CD4-positive, alpha-beta T cell treated with Interleukin-21 for 1 hour (primary cell): Measurements from ENCODE around the gene FAM234A.
"Not testable (repeated sequence)": the region's sequence is repeated elsewhere in the genome, so short reads cannot be mapped to it uniquely, and the experiment has no call there.

ENCODE experiments used
- DNase-seq: peaks from one replicate; pipeline ENCODE4 v3.0.0-alpha.2; 2020

Gene FAM234A

DNA sequence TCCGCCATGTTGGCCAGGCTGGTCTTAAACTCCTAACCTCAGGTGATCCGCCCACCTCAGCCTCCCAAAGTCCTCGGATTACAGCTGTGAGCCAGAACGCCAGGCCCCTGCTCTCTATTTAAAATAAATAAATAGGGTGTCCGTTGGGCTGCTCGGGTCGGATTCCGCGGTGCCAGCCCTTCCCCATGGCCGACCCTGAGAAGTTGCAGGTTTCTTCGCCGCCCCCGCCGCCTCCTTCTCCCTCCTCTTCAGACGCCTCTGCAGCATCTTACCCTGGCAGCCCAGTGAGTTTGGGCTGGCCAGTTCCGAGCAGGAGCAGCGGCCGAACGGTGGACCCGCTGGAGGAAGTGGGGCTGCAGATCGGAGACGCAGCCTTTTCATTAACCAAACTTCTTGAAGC lies 3.7 kb upstream of the FAM234A start:
- DNase-seq = no peak

GRCh38 chr16:239948-240277 lies 5.3 kb downstream of the FAM234A start:
- no peak for DNase-seq

DNA sequence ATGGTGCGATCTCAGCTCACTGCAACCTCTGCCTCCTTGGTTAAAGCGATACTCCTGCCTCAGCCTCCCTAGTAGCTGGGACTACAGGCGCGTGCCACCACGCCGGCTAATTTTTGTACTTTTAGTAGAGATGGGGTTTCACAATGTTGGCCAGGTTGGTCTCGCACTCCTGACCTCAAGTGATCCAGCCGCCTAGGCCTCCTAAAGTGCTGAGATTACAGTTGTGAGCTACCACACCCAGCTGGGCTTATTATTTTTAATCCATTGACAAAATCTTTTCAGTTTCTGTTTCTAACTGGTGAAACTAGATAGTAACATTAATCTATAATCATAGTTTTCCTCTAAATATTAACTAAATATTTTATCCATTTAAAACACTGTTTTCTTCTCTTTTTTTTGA lies 5.9 kb downstream of the FAM234A start:
- no peak for DNase-seq

DNA sequence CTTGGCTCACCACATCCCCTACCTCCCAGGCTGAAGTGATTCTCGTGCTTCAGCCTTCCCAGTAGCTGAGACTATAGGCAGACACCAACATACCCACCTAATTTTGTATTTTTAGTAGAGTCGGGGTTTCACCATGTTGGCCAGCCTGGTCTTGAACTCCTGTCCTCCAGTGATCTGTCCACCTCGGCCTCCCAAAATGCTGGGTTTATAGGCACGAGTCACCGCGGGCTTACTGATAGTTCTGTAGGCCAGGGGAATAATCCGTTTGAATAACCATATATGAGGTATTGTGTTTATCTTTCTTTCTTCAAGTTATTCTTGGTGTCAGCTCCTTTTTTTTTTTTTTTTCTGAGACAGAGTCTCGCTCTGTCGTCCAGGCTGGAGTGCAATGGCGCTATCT lies 7.7 kb downstream of the FAM234A start:
- no peak for DNase-seq

- DNase-seq = no peak
Measured at GRCh38 chr16:243348-243747, 8.7 kb downstream of the FAM234A start.

- DNase-seq = no peak
Measured at GRCh38 chr16:245105-245504, 10.5 kb downstream of the FAM234A start.

DNA sequence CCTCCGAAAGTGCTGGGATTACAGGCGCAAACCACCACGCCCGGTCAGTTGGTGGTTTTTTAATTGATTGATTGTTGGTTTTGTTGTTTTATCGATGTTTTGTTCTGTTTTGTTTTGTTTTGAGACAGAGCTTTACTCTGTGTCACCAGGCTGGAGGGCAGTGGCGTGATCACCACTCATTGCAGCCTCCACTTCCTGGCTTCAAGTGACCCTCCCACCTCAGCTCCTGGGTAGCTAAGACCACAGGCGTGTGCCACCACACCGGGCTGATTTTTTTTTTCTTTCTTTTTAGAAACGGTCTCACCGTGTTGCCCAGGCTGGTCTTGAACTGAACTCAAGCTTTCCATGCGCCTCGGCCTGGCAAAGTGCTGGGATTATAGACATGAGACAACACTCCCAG lies 12.4 kb downstream of the FAM234A start:
- DNase-seq = no peak

DNA sequence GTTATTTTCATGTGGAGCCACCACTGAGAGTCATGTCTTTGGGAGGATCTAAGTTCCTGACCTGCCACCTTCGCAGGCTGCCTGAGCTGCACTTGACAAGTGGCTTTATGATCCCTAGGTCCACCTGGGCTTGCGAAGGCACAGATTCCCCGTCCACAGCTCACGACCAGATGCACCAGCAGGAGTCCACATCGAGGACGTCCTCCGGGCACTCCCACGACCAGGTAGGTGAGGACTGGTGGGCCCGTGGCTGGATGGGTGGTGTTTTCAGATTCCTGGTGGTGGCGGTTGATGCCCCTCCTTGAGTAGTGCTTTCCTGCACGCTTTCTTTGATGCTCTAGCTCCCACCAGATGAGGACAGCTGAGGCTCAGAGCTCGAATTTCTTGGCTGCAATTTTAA lies 14.8 kb downstream of the FAM234A start:
- no peak for DNase-seq

GRCh38 chr16:252366-253337 lies 18.0 kb downstream of the FAM234A start:
- peak; percentile 38 for DNase-seq

- no peak for DNase-seq
Measured at GRCh38 chr16:253833-254232, 19.2 kb downstream of the FAM234A start.

- DNase-seq = no peak
Measured at GRCh38 chr16:254461-254860, 19.8 kb downstream of the FAM234A start.

DNA sequence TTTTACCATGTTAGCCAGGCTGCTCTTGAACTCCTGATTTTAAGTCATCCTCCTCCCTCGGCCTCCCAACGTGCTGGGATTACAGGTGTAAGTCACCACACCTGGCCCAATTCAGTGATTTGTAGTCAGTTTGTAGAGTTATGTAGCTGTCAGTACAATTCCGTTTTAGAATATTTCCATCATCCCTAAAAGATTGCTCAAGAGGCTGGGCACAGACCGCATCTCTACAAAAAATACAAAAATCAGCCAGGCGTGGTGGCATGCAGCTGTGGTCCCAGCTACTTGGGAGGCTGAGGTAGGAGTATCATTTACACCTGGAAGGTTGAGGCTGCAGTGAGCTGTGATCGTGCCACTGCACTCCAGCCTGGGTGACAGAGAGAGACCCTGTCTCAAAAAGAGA lies 20.6 kb downstream of the FAM234A start:
- no peak for DNase-seq

DNA sequence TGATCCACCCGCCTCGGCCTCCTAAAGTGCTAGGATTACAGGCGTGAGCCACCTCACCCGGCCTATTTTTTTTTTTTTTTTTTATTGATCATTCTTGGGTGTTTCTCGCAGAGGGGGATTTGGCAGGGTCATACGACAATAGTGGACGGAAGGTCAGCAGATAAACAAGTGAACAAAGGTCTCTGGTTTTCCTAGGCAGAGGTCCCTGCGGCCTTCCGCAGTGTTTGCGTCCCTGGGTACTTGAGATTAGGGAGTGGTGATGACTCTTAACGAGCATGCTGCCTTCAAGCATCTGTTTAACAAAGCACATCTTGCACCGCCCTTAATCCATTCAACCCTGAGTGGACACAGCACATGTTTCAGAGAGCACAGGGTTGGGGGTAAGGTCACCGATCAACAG lies 23.5 kb downstream of the FAM234A start:
- not testable (repeated sequence) for DNase-seq

DNA sequence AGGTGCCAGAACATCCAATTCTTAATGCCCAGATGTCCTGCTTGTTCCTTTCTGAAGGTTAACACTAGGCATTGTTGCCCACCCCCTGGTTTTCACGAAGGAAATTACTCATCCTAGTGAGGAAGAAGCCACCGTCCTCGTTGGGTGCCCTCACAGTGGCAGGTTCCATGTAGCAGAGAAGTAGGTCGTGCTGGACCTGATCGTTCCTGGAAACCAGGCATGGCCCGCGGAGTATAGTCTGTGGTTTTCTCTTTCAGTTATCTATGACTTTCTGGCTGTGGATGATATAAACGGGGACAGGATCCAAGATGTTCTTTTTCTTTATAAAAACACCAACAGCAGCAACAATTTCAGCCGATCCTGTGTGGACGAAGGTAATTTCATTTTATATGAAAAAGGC lies 24.6 kb downstream of the FAM234A start:
- no peak for DNase-seq

DNA sequence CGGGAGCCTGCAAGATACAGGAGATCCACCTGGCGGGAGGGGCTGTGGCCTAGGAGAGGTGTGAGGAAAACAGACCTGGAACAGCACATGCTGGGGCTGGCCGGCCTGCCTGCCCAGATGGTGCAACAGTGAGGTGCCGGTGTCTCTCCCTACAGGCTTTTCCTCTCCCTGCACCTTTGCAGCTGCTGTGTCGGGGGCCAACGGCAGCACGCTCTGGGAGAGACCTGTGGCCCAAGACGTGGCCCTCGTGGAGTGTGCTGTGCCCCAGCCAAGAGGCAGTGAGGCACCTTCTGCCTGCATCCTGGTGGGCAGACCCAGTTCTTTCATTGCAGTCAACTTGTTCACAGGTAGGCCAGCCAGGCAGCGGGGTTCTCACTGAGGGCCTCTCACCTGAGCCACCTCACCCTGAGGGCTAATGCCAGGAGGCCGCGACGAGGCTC lies 25.2 kb downstream of the FAM234A start:
- DNase-seq = no peak

- no peak for DNase-seq
Measured at GRCh38 chr16:260326-260725, 25.7 kb downstream of the FAM234A start.

DNA sequence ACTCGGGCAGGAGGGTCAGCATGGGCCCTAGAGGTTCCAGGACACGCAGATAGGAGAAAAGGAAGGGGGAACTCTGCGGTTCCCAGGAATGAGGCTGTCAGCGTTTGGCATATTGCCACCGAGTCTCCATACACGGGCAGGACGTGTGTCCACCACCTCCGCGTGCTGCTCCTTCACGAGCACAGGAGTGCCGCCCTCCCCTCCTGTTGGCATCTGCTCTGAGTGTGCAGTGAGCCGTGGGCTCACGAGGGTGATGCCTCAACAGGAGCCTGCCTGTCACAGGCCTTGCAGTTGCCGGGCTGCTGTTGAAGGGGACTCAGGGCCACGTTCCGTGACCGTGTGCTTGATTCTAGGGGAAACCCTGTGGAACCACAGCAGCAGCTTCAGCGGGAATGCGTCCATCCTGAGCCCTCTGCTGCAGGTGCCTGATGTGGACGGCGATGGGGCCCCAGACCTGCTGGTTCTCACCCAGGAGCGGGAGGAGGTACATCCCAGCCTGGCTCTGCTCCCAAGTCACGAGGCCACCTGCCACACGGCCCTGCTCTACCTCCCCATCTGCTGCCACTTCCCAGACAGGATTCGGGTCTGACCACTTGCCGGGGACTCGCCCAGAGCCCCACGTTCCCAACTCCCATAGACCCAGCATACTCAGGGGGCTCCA lies 26.5 kb downstream of the FAM234A start:
- DNase-seq = no peak

DNA sequence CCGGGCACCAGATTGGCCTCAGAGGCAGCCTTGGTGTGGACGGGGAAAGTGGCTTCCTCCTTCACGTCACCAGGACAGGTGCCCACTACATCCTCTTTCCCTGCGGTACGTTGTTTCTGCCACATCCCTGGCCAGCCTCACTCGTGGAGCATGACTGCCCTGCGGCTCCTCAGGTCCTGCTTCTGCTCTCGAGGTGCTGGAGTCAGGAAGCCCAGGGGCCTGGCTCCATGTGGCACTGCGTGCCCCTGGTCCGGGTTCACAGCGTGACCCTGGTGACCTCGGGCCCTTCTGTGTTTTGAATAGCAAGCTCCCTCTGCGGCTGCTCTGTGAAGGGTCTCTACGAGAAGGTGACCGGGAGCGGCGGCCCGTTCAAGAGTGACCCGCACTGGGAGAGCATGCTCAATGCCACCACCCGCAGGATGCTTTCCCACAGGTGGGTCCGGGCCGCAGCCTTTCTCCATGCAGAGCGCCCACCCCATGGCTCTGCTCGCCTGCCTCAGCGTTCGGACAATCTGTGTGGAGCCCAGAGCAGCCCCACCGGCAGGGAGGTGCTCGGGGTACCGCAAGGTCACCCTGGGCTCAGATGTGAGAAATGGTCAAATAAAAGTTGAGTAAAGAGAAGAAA lies 27.6 kb downstream of the FAM234A start:
- DNase-seq = no peak

DNA sequence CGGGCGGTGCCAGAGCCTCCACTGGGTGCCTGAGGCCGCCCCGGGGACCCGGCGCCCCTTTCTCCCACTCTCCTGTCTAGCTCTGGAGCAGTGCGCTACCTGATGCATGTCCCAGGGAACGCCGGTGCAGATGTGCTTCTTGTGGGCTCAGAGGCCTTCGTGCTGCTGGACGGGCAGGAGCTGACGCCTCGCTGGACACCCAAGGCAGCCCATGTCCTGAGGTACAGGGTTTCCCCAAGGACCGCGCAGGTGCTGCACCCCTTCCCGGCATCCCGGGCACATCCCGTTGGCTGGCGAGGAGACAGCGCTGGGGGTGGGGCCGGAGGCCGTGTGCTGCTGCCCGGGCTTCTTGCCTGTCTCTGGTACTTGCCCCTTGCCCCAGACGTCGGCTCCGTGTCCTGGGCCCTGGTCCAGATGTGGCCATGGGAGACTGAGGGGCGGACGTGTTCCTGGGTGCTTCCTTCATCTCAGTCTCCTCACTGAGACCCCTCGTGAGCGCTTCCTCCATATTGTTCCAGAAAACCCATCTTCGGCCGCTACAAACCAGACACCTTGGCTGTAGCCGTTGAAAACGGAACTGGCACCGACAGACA lies 28.7 kb downstream of the FAM234A start:
- DNase-seq = no peak

- no peak for DNase-seq
Measured at GRCh38 chr16:263944-264343, 29.3 kb downstream of the FAM234A start.

DNA sequence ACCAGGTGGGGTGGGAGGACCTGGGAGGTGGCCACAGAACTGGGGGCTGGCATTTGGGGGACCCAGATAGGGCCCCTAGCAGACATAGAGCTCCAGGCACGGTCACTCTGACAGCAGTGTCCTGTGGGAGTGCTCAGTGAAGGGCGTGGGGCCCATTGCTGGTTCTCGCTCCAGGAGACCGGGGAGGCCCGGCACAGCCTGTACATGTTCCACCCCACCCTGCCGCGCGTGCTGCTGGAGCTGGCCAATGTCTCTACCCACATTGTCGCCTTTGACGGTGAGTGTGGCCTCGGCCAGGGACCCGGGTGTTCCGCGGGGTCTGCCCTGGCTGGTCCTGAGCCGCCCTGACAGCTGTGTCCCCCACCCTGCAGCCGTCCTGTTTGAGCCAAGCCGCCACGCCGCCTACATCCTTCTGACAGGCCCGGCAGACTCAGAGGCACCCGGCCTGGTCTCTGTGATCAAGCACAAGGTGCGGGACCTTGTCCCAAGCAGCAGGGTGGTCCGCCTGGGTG lies 29.9 kb downstream of the FAM234A start:
- no peak for DNase-seq

GRCh38 chr16:265002-265529 lies 30.4 kb downstream of the FAM234A start:
- DNase-seq = no peak

DNA sequence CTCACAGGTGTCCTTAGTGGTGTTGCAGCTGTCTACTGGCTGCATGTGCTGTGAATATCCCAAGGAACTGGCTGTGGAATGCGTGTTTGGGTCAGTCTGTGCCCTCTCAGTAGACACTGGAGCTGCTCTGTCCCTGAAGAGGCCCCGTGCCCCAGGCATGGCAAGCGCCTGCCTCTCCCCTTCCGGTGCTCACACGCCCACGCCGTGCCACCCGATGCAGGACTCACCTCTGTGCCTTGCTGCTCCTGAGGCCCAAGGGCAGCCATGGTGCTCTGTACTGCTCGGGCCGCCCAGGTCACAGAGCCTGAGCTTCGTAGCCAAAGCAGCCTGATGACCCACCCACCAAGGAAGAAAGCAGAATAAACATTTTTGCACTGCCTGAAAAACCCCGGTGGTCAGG lies 31.1 kb downstream of the FAM234A start:
- DNase-seq = no peak
